MM.1S (cell line): ENCODE results near the gene HELQ.

Source experiments
- DNase-seq: peaks from one replicate; pipeline ENCODE4 v3.0.0-alpha.2; 2015
- H2AFZ ChIP-seq: fragments of 300-600 bp; sonication (generic); 2 replicates; pipeline ENCODE4 v1.6.0; 2016; ENCODE audit warnings: antibody characterized with exemption, low read length
- H3F3A ChIP-seq: fragments of 300-600 bp; sonication (generic); 2 replicates; pipeline ENCODE4 v1.6.1; 2016; ENCODE audit warnings: mild to moderate bottlenecking, antibody characterized with exemption, low read length, moderate library complexity, mixed read lengths; ENCODE audit not compliant: insufficient read depth
- H3K27ac ChIP-seq: fragments of 300-600 bp; sonication (generic); 2 replicates; pipeline ENCODE4 v1.5.1; 2016; ENCODE audit warnings: mild to moderate bottlenecking, low read length
- H3K27me3 ChIP-seq: fragments of 300-600 bp; sonication (generic); replicated peaks from 2 replicates; pipeline ENCODE4 v1.6.0; 2016; ENCODE audit warnings: low read length; ENCODE audit not compliant: insufficient read depth
- H3K36me3 ChIP-seq: fragments of 300-600 bp; sonication (generic); replicated peaks from 2 replicates; pipeline ENCODE4 v1.6.1; 2016; ENCODE audit warnings: mild to moderate bottlenecking, low read length, mixed read lengths; ENCODE audit not compliant: insufficient read depth
- H3K4me1 ChIP-seq: fragments of 300-600 bp; sonication (generic); 2 replicates; pipeline ENCODE4 v1.6.1; 2016; ENCODE audit warnings: low read length, mixed read lengths
- H3K4me2 ChIP-seq: fragments of 300-600 bp; sonication (generic); 2 replicates; pipeline ENCODE4 v1.6.0; 2016; ENCODE audit warnings: low read depth, low read length
- H3K4me3 ChIP-seq: fragments of 300-600 bp; sonication (generic); 2 replicates; pipeline ENCODE4 v1.5.1; 2016; ENCODE audit warnings: low read length, mixed read lengths
- H3K79me2 ChIP-seq: fragments of 300-600 bp; sonication (generic); 2 replicates; pipeline ENCODE4 v1.6.1; 2016; ENCODE audit warnings: mixed run types, low read length, mixed read lengths
- H3K9ac ChIP-seq: fragments of 300-600 bp; sonication (generic); 2 replicates; pipeline ENCODE4 v1.6.1; 2016; ENCODE audit warnings: low read length, mixed read lengths
- H3K9me2 ChIP-seq: fragments of 300-600 bp; sonication (generic); replicated peaks from 2 replicates; pipeline ENCODE4 v1.6.1; 2016; ENCODE audit warnings: mild to moderate bottlenecking, low read length, mixed read lengths; ENCODE audit not compliant: insufficient read depth
- H3K9me3 ChIP-seq: fragments of 300-600 bp; sonication (generic); replicated peaks from 2 replicates; pipeline ENCODE4 v1.6.1; 2016; ENCODE audit warnings: mild to moderate bottlenecking, low read length, mixed read lengths; ENCODE audit not compliant: insufficient read depth
- H4K20me1 ChIP-seq: fragments of 300-600 bp; sonication (generic); 2 replicates; pipeline ENCODE4 v1.6.1; 2016; ENCODE audit warnings: mild to moderate bottlenecking, low read length, moderate library complexity, mixed read lengths; ENCODE audit not compliant: insufficient read depth
- CTCF ChIP-seq: fragments of 300-600 bp; sonication (generic); IDR thresholded peaks from 2 replicates; pipeline ENCODE4 v1.5.1; 2016; ENCODE audit warnings: antibody characterized with exemption, low read length, mixed read lengths
- EZH2 ChIP-seq: fragments of 300-600 bp; sonication (generic); optimal IDR thresholded peaks from 2 replicates; pipeline ENCODE3; 2017; ENCODE audit warnings: low read depth, mild to moderate bottlenecking, antibody characterized with exemption, low read length, mixed read lengths
- EZH2phosphoT487 ChIP-seq: fragments of 300-600 bp; sonication (generic); IDR thresholded peaks from 2 replicates; pipeline ENCODE4 v1.6.1; 2018; ENCODE audit warnings: antibody characterized with exemption, low read length

The HELQ gene

DNA sequence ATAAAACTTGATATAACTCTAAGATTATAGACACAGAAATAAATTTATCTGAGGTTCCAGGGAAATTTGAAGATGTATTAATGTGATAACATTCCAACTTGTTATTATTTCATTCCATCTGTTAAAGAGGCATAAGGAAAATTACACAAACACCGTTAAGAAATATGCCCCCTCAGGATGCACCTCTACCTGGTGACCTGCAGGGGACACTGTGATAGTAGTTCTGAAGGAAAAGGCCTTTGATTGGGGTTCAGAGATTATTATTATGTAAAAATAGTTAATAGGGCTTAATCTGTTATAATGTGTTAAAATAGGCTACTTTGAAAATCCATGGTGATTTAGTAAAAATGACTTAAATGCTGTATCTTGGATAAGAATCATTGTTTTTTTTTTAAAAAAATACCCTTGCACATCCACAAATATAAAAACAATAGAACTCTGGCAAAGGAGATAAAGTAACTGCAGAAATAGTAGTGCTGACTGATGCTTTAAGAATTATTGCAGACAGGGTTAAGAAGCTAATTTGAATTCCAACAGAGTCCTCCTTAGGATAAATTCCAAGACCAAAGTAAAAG lies 35.3 kb upstream of the HELQ start:
- no peaks in the 10 kb centered on the region for H3K9me3 ChIP-seq
- no peak overlapping the region for H3K9ac ChIP-seq
- no peak overlapping the region for H3K4me2 ChIP-seq
- peak; percentile 82 for TF ChIP-seq CTCF
- no peak for TF ChIP-seq EZH2phosphoT487
- TF ChIP-seq EZH2, result no peak
- no peak overlapping the region for H2AFZ ChIP-seq
- DNase-seq, result peak; percentile 44
- no peaks in the 10 kb centered on the region for H4K20me1 ChIP-seq
- H3F3A ChIP-seq, result no peaks in the 10 kb centered on the region
- no peaks in the 10 kb centered on the region for H3K79me2 ChIP-seq
- H3K36me3 ChIP-seq, result no peaks in the 10 kb centered on the region
- no peaks in the 10 kb centered on the region for H3K9me2 ChIP-seq
- H3K27ac ChIP-seq, result no peak overlapping the region
- H3K27me3 ChIP-seq, result no peaks in the 10 kb centered on the region
- H3K4me3 ChIP-seq, result no peak overlapping the region
- H3K4me1 ChIP-seq, result no peaks in the 10 kb centered on the region

- Histone ChIP-seq H3K4me2 (no peak overlapping the region), H3K9ac (no peak overlapping the region), H3F3A (peaks cover under 1% of the 10 kb centered on the region; the same call in 1 of the 2 replicates), H3K36me3 (no peaks in the 10 kb centered on the region), H3K9me3 (no peaks in the 10 kb centered on the region), H3K9me2 (no peaks in the 10 kb centered on the region), H3K79me2 (no peaks in the 10 kb centered on the region), H3K27me3 (no peaks in the 10 kb centered on the region), H3K4me3 (no peak overlapping the region), H3K4me1 (peaks cover 6% of the 10 kb centered on the region; the same call in 1 of the 2 replicates), H2AFZ (no peak overlapping the region), H3K27ac (no peak overlapping the region), H4K20me1 (no peaks in the 10 kb centered on the region)
- no peak for DNase-seq
- TF ChIP-seq EZH2 (no peak), CTCF (no peak; the same call in 1 of the 2 replicates), EZH2phosphoT487 (no peak)
These were observed 34.2 kb upstream of the HELQ start for GRCh38 chr4:83489711-83490326.

DNA sequence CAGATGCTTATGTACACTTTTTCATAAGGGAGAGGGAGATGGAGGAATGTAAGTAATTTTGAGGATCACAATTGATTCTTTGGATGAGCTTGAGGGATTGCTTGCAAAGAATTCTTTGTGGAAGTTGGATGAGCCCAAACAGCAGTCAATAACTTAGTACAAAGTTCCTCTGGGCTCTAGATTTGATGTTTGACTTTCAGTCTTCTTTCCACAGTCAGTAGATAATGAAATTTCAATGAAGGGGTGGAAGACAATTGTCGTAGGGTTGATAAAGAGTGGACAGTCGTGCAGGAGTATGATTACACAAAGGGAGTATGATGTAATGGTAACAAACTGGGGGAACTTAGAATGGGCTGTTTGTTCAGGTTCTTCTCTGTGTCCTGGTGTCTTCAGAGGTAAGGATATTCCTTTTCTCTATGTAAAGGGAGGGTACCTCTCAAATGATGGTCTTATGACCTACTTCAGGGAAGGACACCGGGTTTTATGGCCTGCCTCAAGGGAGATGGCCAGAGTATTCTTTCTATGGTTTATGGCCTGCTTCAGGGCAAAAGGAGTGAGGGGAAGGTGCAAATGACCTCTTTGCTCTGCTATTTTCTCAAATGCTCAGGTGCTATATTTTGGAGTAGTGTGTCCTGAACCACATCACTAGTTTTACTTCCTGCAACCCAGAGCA lies 31.0 kb upstream of the HELQ start:
- no peak for DNase-seq
- H3K4me2 ChIP-seq, result no peak overlapping the region
- no peaks in the 10 kb centered on the region for H3K9me3 ChIP-seq
- H3K4me3 ChIP-seq, result no peak overlapping the region
- H3F3A ChIP-seq, result peaks cover 6% of the 10 kb centered on the region; the same call in 1 of the 2 replicates
- no peaks in the 10 kb centered on the region for H3K27me3 ChIP-seq
- TF ChIP-seq EZH2phosphoT487 (no peak), CTCF (no peak), EZH2 (no peak)
- H3K9ac ChIP-seq, result no peak overlapping the region
- no peak overlapping the region for H2AFZ ChIP-seq
- H3K9me2 ChIP-seq, result no peaks in the 10 kb centered on the region
- H4K20me1 ChIP-seq, result no peaks in the 10 kb centered on the region
- H3K4me1 ChIP-seq, result peaks cover 11% of the 10 kb centered on the region; the same call in 1 of the 2 replicates
- H3K79me2 ChIP-seq, result no peaks in the 10 kb centered on the region
- H3K27ac ChIP-seq, result no peak overlapping the region
- no peaks in the 10 kb centered on the region for H3K36me3 ChIP-seq
